ENCODE measurements around the gene DGLUCY.

- TF ChIP-seq CTCF (IDR thresholded peaks at IDR 0.05; ENCODE audit: borderline replicate concordance, extremely low read depth, low read length, poor library complexity, severe bottlenecking) (no peak), EZH2 (IDR thresholded peaks at IDR 0.05; ENCODE audit: borderline replicate concordance, low read depth, low read length, severe bottlenecking) (no peak)
These were observed 109.3 kb downstream of the DGLUCY start for GRCh38 chr14:91223028-91223783.

Data from DND-41 (cell line).